SU-DHL-6 (cell line): ENCODE data around the gene EPHB1.

Experiments
- CTCF ChIP-seq: fragments of 200-600 bp; sonication (generic); IDR thresholded peaks from one replicate; pipeline ENCODE4 v1.5.1; 2017; ENCODE audit warnings: antibody characterized with exemption, mild to moderate bottlenecking, low read length, moderate library complexity; ENCODE audit not compliant: insufficient read depth, poor library complexity, severe bottlenecking
- EZH2phosphoT487 ChIP-seq: fragments of 200-600 bp; sonication (generic), shearing (Covaris generic); conservative IDR thresholded peaks from 2 replicates; pipeline ENCODE4 v1.6.1; 2018; ENCODE audit warnings: mild to moderate bottlenecking, antibody characterized with exemption, low read length, moderate library complexity, mixed read lengths

GRCh38 chr3:134904241-134904771 lies 109.2 kb downstream of the EPHB1 start:
- no peak for TF ChIP-seq CTCF
- no peak for TF ChIP-seq EZH2phosphoT487
